ENCODE results near the gene PCSK6. TPM values are rescaled to one million over a fixed set of nuclear protein-coding genes. Genes with fewer than 3 reads are reported as not detected.

The PCSK6 gene
- polyA plus RNA-seq, 1 donor from 2014 or later, result 1.1 TPM

DNA sequence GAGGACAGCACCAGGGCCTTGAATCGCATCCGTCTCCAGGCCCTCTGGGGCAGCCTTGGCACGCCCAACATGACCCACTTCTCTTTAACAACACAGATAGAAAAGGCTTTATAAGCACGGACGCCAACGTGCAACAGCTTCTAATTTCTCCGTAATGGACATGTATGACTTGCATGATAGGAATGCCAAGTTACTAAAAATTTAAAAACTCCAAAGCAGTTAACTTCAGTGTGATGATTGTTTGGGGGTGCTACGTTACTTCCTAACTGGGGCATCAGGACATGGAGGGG, 163.5 kb downstream of the PCSK6 start:
- Histone ChIP-seq H3K27me3 (ENCODE audit: insufficient read depth, low read depth, low read length) (no peaks in the 10 kb centered on the region), H3K9me3 (ENCODE audit: low read length) (no peaks in the 10 kb centered on the region), H3K9ac (ENCODE audit: low read length) (no peak overlapping the region), H3K4me3 (ENCODE audit: low read length) (no peak overlapping the region), H3K4me2 (ENCODE audit: low read length) (no peak overlapping the region), H2AFZ (ENCODE audit: low read depth, low read length) (no peak overlapping the region), H3K27ac (ENCODE audit: low read length) (no peak overlapping the region), H3K36me3 (ENCODE audit: insufficient read depth, low read length) (no peaks in the 10 kb centered on the region), H4K20me1 (ENCODE audit: insufficient read depth) (no peaks in the 10 kb centered on the region), H3K79me2 (replicated peaks; ENCODE audit: insufficient read depth, low read length) (no peaks in the 10 kb centered on the region), H3K9me2 (ENCODE audit: insufficient read depth, low read length) (no peaks in the 10 kb centered on the region), H3F3A (ENCODE audit: insufficient read depth, low read length, poor library complexity, severe bottlenecking) (no peaks in the 10 kb centered on the region)
- no peak for TF ChIP-seq RAD21 (conservative IDR thresholded peaks at IDR 0.05)
- no peak for TF ChIP-seq EZH2 (IDR thresholded peaks at IDR 0.05; ENCODE audit: borderline replicate concordance, insufficient read depth, low read length, poor library complexity, severe bottlenecking)
- no peak for TF ChIP-seq SMC3 (conservative IDR thresholded peaks at IDR 0.05; ENCODE audit: poor library complexity)
- TF ChIP-seq TAF1 (IDR thresholded peaks at IDR 0.05; ENCODE audit: low read depth), result no peak
- no peak for TF ChIP-seq MXI1 (conservative IDR thresholded peaks at IDR 0.05; ENCODE audit: poor library complexity, severe bottlenecking)
- TF ChIP-seq, protein P1, sequence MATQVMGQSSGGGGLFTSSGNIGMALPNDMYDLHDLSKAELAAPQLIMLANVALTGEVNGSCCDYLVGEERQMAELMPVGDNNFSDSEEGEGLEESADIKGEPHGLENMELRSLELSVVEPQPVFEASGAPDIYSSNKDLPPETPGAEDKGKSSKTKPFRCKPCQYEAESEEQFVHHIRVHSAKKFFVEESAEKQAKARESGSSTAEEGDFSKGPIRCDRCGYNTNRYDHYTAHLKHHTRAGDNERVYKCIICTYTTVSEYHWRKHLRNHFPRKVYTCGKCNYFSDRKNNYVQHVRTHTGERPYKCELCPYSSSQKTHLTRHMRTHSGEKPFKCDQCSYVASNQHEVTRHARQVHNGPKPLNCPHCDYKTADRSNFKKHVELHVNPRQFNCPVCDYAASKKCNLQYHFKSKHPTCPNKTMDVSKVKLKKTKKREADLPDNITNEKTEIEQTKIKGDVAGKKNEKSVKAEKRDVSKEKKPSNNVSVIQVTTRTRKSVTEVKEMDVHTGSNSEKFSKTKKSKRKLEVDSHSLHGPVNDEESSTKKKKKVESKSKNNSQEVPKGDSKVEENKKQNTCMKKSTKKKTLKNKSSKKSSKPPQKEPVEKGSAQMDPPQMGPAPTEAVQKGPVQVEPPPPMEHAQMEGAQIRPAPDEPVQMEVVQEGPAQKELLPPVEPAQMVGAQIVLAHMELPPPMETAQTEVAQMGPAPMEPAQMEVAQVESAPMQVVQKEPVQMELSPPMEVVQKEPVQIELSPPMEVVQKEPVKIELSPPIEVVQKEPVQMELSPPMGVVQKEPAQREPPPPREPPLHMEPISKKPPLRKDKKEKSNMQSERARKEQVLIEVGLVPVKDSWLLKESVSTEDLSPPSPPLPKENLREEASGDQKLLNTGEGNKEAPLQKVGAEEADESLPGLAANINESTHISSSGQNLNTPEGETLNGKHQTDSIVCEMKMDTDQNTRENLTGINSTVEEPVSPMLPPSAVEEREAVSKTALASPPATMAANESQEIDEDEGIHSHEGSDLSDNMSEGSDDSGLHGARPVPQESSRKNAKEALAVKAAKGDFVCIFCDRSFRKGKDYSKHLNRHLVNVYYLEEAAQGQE (IDR thresholded peaks at IDR 0.05; ENCODE audit: borderline replicate concordance), result no peak
- TF ChIP-seq POLR2AphosphoS5 (IDR thresholded peaks at IDR 0.05), result no peak
- TF ChIP-seq, protein P2, sequence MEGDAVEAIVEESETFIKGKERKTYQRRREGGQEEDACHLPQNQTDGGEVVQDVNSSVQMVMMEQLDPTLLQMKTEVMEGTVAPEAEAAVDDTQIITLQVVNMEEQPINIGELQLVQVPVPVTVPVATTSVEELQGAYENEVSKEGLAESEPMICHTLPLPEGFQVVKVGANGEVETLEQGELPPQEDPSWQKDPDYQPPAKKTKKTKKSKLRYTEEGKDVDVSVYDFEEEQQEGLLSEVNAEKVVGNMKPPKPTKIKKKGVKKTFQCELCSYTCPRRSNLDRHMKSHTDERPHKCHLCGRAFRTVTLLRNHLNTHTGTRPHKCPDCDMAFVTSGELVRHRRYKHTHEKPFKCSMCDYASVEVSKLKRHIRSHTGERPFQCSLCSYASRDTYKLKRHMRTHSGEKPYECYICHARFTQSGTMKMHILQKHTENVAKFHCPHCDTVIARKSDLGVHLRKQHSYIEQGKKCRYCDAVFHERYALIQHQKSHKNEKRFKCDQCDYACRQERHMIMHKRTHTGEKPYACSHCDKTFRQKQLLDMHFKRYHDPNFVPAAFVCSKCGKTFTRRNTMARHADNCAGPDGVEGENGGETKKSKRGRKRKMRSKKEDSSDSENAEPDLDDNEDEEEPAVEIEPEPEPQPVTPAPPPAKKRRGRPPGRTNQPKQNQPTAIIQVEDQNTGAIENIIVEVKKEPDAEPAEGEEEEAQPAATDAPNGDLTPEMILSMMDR (IDR thresholded peaks at IDR 0.05; ENCODE audit: poor library complexity, severe bottlenecking), result no peak
- TF ChIP-seq EP300 (conservative IDR thresholded peaks at IDR 0.05; ENCODE audit: poor library complexity, severe bottlenecking), result no peak

DNA sequence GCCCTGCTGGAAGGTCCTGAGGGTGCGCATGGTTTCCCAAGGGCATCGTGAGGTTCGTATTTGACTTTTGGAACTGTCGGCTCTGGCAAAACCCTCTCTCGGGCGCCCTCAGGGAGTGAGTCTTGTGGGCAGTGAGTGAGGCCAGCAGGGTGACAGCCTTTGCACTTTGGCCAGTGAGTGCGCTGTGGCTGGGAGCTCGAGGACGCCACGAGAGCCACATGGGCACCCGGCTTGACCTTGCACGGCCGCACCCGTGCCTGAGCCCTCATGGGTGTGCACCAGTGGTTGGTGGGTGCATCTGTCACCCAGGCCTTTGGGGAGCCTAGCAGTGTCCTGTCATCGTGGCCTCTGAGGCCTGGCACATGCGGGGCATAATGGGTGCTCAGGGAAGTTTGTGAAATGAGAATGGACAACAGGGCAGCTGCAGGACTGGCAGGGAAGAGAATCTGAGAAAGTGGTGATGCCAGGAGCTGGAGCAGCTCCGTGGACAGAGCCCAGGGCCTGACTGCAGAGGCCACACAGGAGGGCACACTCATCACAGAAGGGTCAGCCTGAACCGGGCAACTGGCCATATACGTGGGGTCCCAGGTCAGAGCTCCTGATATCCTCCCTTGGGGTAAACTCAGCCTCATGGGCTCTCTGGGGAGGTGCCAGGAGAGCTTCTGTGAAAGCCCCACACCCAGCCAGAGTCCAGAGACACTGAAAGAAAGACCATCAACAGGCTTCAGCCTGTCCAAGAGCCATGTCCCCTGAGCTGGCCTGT, 164.1 kb downstream of the PCSK6 start:
- TF ChIP-seq EP300 (conservative IDR thresholded peaks at IDR 0.05; ENCODE audit: poor library complexity, severe bottlenecking) (no peak), EZH2 (IDR thresholded peaks at IDR 0.05; ENCODE audit: borderline replicate concordance, insufficient read depth, low read length, poor library complexity, severe bottlenecking) (no peak), SMC3 (conservative IDR thresholded peaks at IDR 0.05; ENCODE audit: poor library complexity) (no peak), TAF1 (IDR thresholded peaks at IDR 0.05; ENCODE audit: low read depth) (no peak), RAD21 (conservative IDR thresholded peaks at IDR 0.05) (no peak), POLR2AphosphoS5 (IDR thresholded peaks at IDR 0.05) (no peak), MXI1 (conservative IDR thresholded peaks at IDR 0.05; ENCODE audit: poor library complexity, severe bottlenecking) (no peak)
- TF ChIP-seq, protein P2 (IDR thresholded peaks at IDR 0.05; ENCODE audit: poor library complexity, severe bottlenecking), result no peak
- TF ChIP-seq, protein P1 (IDR thresholded peaks at IDR 0.05; ENCODE audit: borderline replicate concordance), result no peak
- Histone ChIP-seq H3K79me2 (replicated peaks; ENCODE audit: insufficient read depth, low read length) (no peaks in the 10 kb centered on the region), H3K9me2 (ENCODE audit: insufficient read depth, low read length) (no peaks in the 10 kb centered on the region), H3K27me3 (ENCODE audit: insufficient read depth, low read depth, low read length) (no peaks in the 10 kb centered on the region), H3K4me3 (ENCODE audit: low read length) (no peak overlapping the region), H3K9ac (ENCODE audit: low read length) (no peak overlapping the region), H3K9me3 (ENCODE audit: low read length) (no peaks in the 10 kb centered on the region), H3K4me2 (ENCODE audit: low read length) (no peak overlapping the region), H2AFZ (ENCODE audit: low read depth, low read length) (no peak overlapping the region), H4K20me1 (ENCODE audit: insufficient read depth) (no peaks in the 10 kb centered on the region), H3K36me3 (ENCODE audit: insufficient read depth, low read length) (no peaks in the 10 kb centered on the region), H3F3A (ENCODE audit: insufficient read depth, low read length, poor library complexity, severe bottlenecking) (no peaks in the 10 kb centered on the region), H3K27ac (ENCODE audit: low read length) (no peak overlapping the region)

Data from neural cell (in vitro differentiated cells).